Stimulated activated CD8-positive, alpha-beta memory T cell treated with anti-CD3 and anti-CD28 coated beads, Interleukin-12 subunit alpha, Interleukin-12 subunit beta, amount 100 ng/mL, for 24 hours (primary cell): ENCODE measurements around the gene UBE2E2.

Experiments used
- DNase-seq: peaks from one replicate; pipeline ENCODE4 v3.0.0-alpha.2; 2020; ENCODE audit errors: extremely low read depth

UBE2E2 gene

GRCh38 chr3:23620638-23621015 lies 417.5 kb downstream of the UBE2E2 start:
- DNase-seq = no peak

- no peak for DNase-seq
These were observed 420.7 kb downstream of the UBE2E2 start for GRCh38 chr3:23623844-23624243.

GRCh38 chr3:23624305-23624704 lies 421.2 kb downstream of the UBE2E2 start:
- DNase-seq = no peak

DNA sequence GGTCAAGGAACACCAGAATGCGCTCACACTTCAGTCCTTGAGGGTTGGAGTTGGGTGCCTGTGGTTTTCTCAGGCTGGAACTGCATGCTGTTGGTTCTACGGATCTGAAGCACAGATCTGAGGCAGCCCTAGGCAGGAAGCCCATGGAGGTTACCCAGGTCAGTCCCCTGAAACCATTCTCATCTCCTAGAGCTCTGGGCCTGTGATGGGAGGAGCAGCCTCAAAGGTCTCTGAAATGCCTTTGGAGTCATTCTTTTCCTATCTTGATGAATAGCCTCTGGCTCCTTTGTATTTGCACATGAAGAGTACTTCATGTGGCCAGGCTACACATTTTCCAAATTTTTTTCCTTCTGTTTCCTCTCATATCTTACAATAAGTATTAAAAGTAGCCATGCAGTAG lies 423.3 kb downstream of the UBE2E2 start:
- no peak for DNase-seq

GRCh38 chr3:23629181-23629894 lies 426.2 kb downstream of the UBE2E2 start:
- DNase-seq = no peak

- DNase-seq = no peak
These were observed 430.3 kb downstream of the UBE2E2 start for GRCh38 chr3:23633261-23633960.

- no peak for DNase-seq
These were observed 434.2 kb downstream of the UBE2E2 start for GRCh38 chr3:23637339-23637738.

DNA sequence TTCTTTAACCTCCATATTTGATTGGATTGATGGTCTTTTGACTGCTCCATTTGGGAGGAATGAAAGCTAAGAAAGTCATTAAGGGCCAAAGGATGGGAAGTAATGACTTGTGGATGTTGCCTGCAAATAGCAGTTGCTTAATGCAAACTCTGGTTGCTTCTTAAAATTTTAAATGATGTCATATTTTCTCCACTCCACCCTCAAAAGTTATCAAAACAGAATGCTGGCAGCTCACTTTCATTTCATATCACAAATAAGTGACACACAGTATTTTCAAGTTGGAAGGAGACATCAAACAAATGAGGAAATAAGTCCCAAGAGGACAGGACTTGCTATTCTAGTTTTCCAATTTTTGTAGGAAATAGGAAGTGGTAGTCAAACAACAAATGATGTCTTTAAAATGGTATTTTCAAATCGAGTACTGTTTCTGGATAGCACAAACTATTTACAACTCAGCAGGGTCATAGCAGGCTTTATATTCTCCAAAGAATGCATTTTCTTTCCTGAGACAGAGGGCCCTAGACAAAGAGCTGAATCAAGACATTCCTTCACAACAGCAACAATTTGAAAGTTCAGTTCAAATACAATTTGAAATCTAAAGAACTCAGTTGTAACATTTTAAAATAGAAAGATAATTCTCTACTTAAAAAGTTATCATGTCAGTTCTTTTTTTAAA lies 437.5 kb downstream of the UBE2E2 start:
- no peak for DNase-seq
